ENCODE results near the gene CYP2A7. TPM values are rescaled to one million over a fixed set of nuclear protein-coding genes. Genes with fewer than 3 reads are reported as not detected.
"Not testable (repeated sequence)": the region's sequence is repeated elsewhere in the genome, so short reads cannot be mapped to it uniquely, and the experiment has no call there.

CYP2A7 gene
- total RNA-seq, 1 donor from 2014 or later, result not detected

- peak overlapping the region in 1 of 2 donors; percentile 44 for H3K4me3 ChIP-seq
- DNase-seq (ENCODE audit: low spot score in 2 of 2), result peak in 1 of 2 donors; percentile 31
- H3K4me1 ChIP-seq; intact Hi-C loops (cut with DNase I); H3K36me3 ChIP-seq; H3K9me3 ChIP-seq; H3K27ac ChIP-seq; H3K27me3 ChIP-seq: not testable (repeated sequence)
These were observed 38.4 kb downstream of the CYP2A7 start for GRCh38 chr19:40843653-40844052.

GRCh38 chr19:40842997-40843652, 38.9 kb downstream of the CYP2A7 start:
- DNase-seq (ENCODE audit: low spot score in 2 of 2); H3K9me3 ChIP-seq; H3K4me1 ChIP-seq; H3K36me3 ChIP-seq; H3K27me3 ChIP-seq; H3K27ac ChIP-seq; intact Hi-C loops (cut with DNase I): not testable (repeated sequence)
- peak overlapping the region in 1 of 2 donors; percentile 44 for H3K4me3 ChIP-seq

GRCh38 chr19:40842012-40842411, 40.0 kb downstream of the CYP2A7 start:
- H3K4me1 ChIP-seq; DNase-seq (ENCODE audit: low spot score in 2 of 2); H3K9me3 ChIP-seq; H3K27me3 ChIP-seq; H3K27ac ChIP-seq; H3K36me3 ChIP-seq; H3K4me3 ChIP-seq; intact Hi-C loops (cut with DNase I): not testable (repeated sequence)

- intact Hi-C loops (cut with DNase I); DNase-seq (ENCODE audit: low spot score in 2 of 2); H3K36me3 ChIP-seq; H3K4me3 ChIP-seq; H3K9me3 ChIP-seq; H3K27ac ChIP-seq; H3K4me1 ChIP-seq; H3K27me3 ChIP-seq: not testable (repeated sequence)
These were observed 43.6 kb downstream of the CYP2A7 start for GRCh38 chr19:40838477-40838876.

- Histone ChIP-seq H3K4me1 (no peaks in the 10 kb centered on the region), H3K27me3 (no peaks in the 10 kb centered on the region), H3K27ac (no peak overlapping the region), H3K36me3 (no peaks in the 10 kb centered on the region), H3K4me3 (no peak overlapping the region), H3K9me3 (no peaks in the 10 kb centered on the region)
- TF ChIP-seq CTCF (IDR thresholded peaks at IDR 0.05), result no peak
- intact Hi-C loops (cut with DNase I), result no loop called here
- DNase-seq (ENCODE audit: low spot score in 2 of 2), result no peak
These were observed 45.1 kb downstream of the CYP2A7 start for GRCh38 chr19:40836754-40837429.

- H3K4me1 ChIP-seq; H3K36me3 ChIP-seq; H3K9me3 ChIP-seq; H3K27me3 ChIP-seq; DNase-seq (ENCODE audit: low spot score in 2 of 2); H3K4me3 ChIP-seq; H3K27ac ChIP-seq; intact Hi-C loops (cut with DNase I): not testable (repeated sequence)
These were observed 48.1 kb downstream of the CYP2A7 start for GRCh38 chr19:40833728-40834533.

- H3K4me1 ChIP-seq; H3K9me3 ChIP-seq; H3K4me3 ChIP-seq; intact Hi-C loops (cut with DNase I); H3K27me3 ChIP-seq; H3K27ac ChIP-seq; DNase-seq (ENCODE audit: low spot score in 2 of 2): not testable (repeated sequence)
- H3K36me3 ChIP-seq, result peaks cover 1 to 17% of the 10 kb centered on the region in 2 donors
These were observed 49.6 kb downstream of the CYP2A7 start for GRCh38 chr19:40832431-40832790.

- Histone ChIP-seq H3K9me3 (no peaks in the 10 kb centered on the region), H3K4me3 (no peak overlapping the region), H3K27me3 (no peaks in the 10 kb centered on the region), H3K4me1 (no peaks in the 10 kb centered on the region), H3K36me3 (peaks cover 8 to 24% of the 10 kb centered on the region in 2 donors), H3K27ac (no peak overlapping the region)
- no peak for TF ChIP-seq CTCF (IDR thresholded peaks at IDR 0.05)
- DNase-seq (ENCODE audit: low spot score in 2 of 2), result no peak
- intact Hi-C loops (cut with DNase I), result no loop called here
These were observed 50.3 kb downstream of the CYP2A7 start for GRCh38 chr19:40831502-40832430.

GRCh38 chr19:40830741-40831140, 51.3 kb downstream of the CYP2A7 start:
- intact Hi-C loops (cut with DNase I); H3K9me3 ChIP-seq; H3K27me3 ChIP-seq; H3K27ac ChIP-seq; H3K4me3 ChIP-seq; H3K4me1 ChIP-seq; DNase-seq (ENCODE audit: low spot score in 2 of 2): not testable (repeated sequence)
- H3K36me3 ChIP-seq, result peaks cover 10 to 26% of the 10 kb centered on the region in 2 donors
